Trophoblast cell (in vitro differentiated cells and primary cell): ENCODE measurements around the gene LAMC3.

Experiments used
- DNase-seq, 2 donors: peaks; one replicate each; pipeline ENCODE4 v3.0.0-alpha.2; 2016
- H2AFZ ChIP-seq: 2 replicates; pipeline ENCODE4 v1.6.1; 2013; ENCODE audit warnings: low read length, moderate library complexity, mild to moderate bottlenecking; ENCODE audit not compliant: insufficient read depth, poor library complexity
- H2AK5ac ChIP-seq: 2 replicates; pipeline ENCODE4 v1.6.1; 2013; ENCODE audit warnings: mild to moderate bottlenecking, low read length
- H2BK120ac ChIP-seq: 2 replicates; pipeline ENCODE4 v1.6.1; 2013; ENCODE audit warnings: low read length, mild to moderate bottlenecking, moderate library complexity; ENCODE audit not compliant: insufficient read depth, poor library complexity
- H2BK12ac ChIP-seq: 2 replicates; pipeline ENCODE4 v1.6.1; 2013; ENCODE audit warnings: mild to moderate bottlenecking, low read length, moderate library complexity
- H2BK5ac ChIP-seq: 2 replicates; pipeline ENCODE4 v1.6.1; 2013; ENCODE audit warnings: low read length, low read depth, moderate library complexity, mild to moderate bottlenecking; ENCODE audit not compliant: poor library complexity
- H3K14ac ChIP-seq: 2 replicates; pipeline ENCODE4 v1.6.1; 2013; ENCODE audit warnings: mild to moderate bottlenecking, low read length
- H3K18ac ChIP-seq: 2 replicates; pipeline ENCODE4 v1.6.1; 2013; ENCODE audit warnings: mild to moderate bottlenecking, low read length
- H3K23ac ChIP-seq: 2 replicates; pipeline ENCODE4 v1.6.1; 2013; ENCODE audit warnings: low read length
- H3K27ac ChIP-seq: 2 replicates; pipeline ENCODE4 v1.5.1; 2013; ENCODE audit warnings: low read depth, mild to moderate bottlenecking, inconsistent platforms, low read length, moderate library complexity
- H3K27me3 ChIP-seq: 2 replicates; pipeline ENCODE4 v1.6.1; 2013; ENCODE audit warnings: inconsistent platforms, mild to moderate bottlenecking, low read length, moderate library complexity; ENCODE audit not compliant: insufficient read depth
- H3K36me3 ChIP-seq, 2 experiments: 1 replicate in 1 of 2; 2 replicates in 1 of 2; pipeline ENCODE4 v1.6.1; 2013; ENCODE audit warnings: low read length in 2 of 2, mild to moderate bottlenecking in 2 of 2, moderate library complexity in 1 of 2; ENCODE audit not compliant: insufficient read depth in 2 of 2, control insufficient read depth in 1 of 2
- H3K4ac ChIP-seq: 2 replicates; pipeline ENCODE4 v1.6.1; 2013; ENCODE audit warnings: low read depth, mild to moderate bottlenecking, low read length, moderate library complexity
- H3K4me1 ChIP-seq, 2 experiments: 1 replicate in 1 of 2; 2 replicates in 1 of 2; pipeline ENCODE4 v1.6.1; 2013; ENCODE audit warnings: low read length in 2 of 2, mild to moderate bottlenecking in 2 of 2, moderate library complexity in 1 of 2; ENCODE audit not compliant: insufficient read depth in 2 of 2, control insufficient read depth in 1 of 2
- H3K4me2 ChIP-seq: 2 replicates; pipeline ENCODE4 v1.6.1; 2013; ENCODE audit warnings: inconsistent platforms, mild to moderate bottlenecking, low read length, moderate library complexity
- H3K4me3 ChIP-seq: 2 replicates; pipeline ENCODE4 v1.5.1; 2013; ENCODE audit warnings: mild to moderate bottlenecking, low read depth, low read length, inconsistent platforms
- H3K79me1 ChIP-seq: one replicate; pipeline ENCODE4 v1.6.1; 2013; ENCODE audit warnings: low read length
- H3K79me2 ChIP-seq: 2 replicates; pipeline ENCODE4 v1.6.1; 2013; ENCODE audit warnings: low read length, mild to moderate bottlenecking; ENCODE audit not compliant: control insufficient read depth, insufficient read depth, poor library complexity
- H3K9ac ChIP-seq: 2 replicates; pipeline ENCODE4 v1.6.1; 2013; ENCODE audit warnings: mild to moderate bottlenecking, low read length
- H3K9me3 ChIP-seq: 2 replicates; pipeline ENCODE4 v1.6.1; 2013; ENCODE audit warnings: low read depth, mild to moderate bottlenecking, control low read depth, inconsistent platforms, low read length; ENCODE audit not compliant: insufficient read depth
- H4K12ac ChIP-seq: 2 replicates; pipeline ENCODE4 v1.6.1; 2013; ENCODE audit warnings: low read depth, mild to moderate bottlenecking, low read length, moderate library complexity
- H4K8ac ChIP-seq: 2 replicates; pipeline ENCODE4 v1.6.1; 2013; ENCODE audit warnings: low read depth, mild to moderate bottlenecking, low read length, moderate library complexity
- H4K91ac ChIP-seq: one replicate; pipeline ENCODE4 v1.6.1; 2013; ENCODE audit warnings: low read depth, mild to moderate bottlenecking, low read length, moderate library complexity
- WGBS: extraction: QIAGEN DNeasy Blood & Tissue Kit; methylation state at CpG from one replicate; pipeline ENCODE4 v1.1.7; 2013; ENCODE audit warnings: missing lambda C conversion rate; ENCODE audit not compliant: insufficient read length, insufficient coverage; ENCODE audit errors: extremely low coverage; 5-methylcytosine and 5-hydroxymethylcytosine counted together

Gene LAMC3

GRCh38 chr9:131072107-131072870 lies 63.3 kb downstream of the LAMC3 start:
- no peak overlapping the region for H4K91ac ChIP-seq
- no peak overlapping the region for H4K8ac ChIP-seq
- no peak overlapping the region for H4K12ac ChIP-seq
- H3K4me1 ChIP-seq, result no peaks in the 10 kb centered on the region
- no peak overlapping the region for H3K27ac ChIP-seq
- no peaks in the 10 kb centered on the region for H3K79me1 ChIP-seq
- H3K79me2 ChIP-seq, result peaks cover 1% of the 10 kb centered on the region
- H2AK5ac ChIP-seq, result no peak overlapping the region
- no peak overlapping the region for H2BK5ac ChIP-seq
- DNase-seq, result no peak
- H3K18ac ChIP-seq, result no peak overlapping the region
- H2BK12ac ChIP-seq, result no peak overlapping the region
- H3K9me3 ChIP-seq, result peaks cover 2% of the 10 kb centered on the region
- H3K4me2 ChIP-seq, result no peak overlapping the region
- no peak overlapping the region for H3K4ac ChIP-seq
- no CpG with 5 or more reads among the region's 16 CpGs for WGBS
- H2AFZ ChIP-seq, result no peak overlapping the region
- no peak overlapping the region for H3K4me3 ChIP-seq
- H3K23ac ChIP-seq, result no peak overlapping the region
- H3K14ac ChIP-seq, result no peak overlapping the region
- H3K27me3 ChIP-seq, result no peaks in the 10 kb centered on the region
- H2BK120ac ChIP-seq, result no peak overlapping the region
- H3K9ac ChIP-seq, result no peak overlapping the region
- no peaks in the 10 kb centered on the region for H3K36me3 ChIP-seq

GRCh38 chr9:131072871-131073237 lies 63.9 kb downstream of the LAMC3 start:
- Histone ChIP-seq H3K9me3 (peaks cover 2% of the 10 kb centered on the region), H3K18ac (no peak overlapping the region), H3K79me1 (no peaks in the 10 kb centered on the region), H3K9ac (no peak overlapping the region), H3K23ac (no peak overlapping the region), H3K36me3 (no peaks in the 10 kb centered on the region), H3K4me2 (no peak overlapping the region), H2AFZ (no peak overlapping the region), H2AK5ac (no peak overlapping the region), H4K8ac (no peak overlapping the region), H3K4me3 (no peak overlapping the region), H4K91ac (no peak overlapping the region), H3K79me2 (peaks cover 1% of the 10 kb centered on the region), H2BK12ac (no peak overlapping the region), H3K27me3 (no peaks in the 10 kb centered on the region), H2BK120ac (no peak overlapping the region), H3K27ac (no peak overlapping the region), H3K4ac (no peak overlapping the region), H3K14ac (no peak overlapping the region), H3K4me1 (no peaks in the 10 kb centered on the region), H2BK5ac (no peak overlapping the region), H4K12ac (no peak overlapping the region)
- no CpG with 5 or more reads among the region's 9 CpGs for WGBS
- DNase-seq, result no peak

- Histone ChIP-seq H2AK5ac (no peak overlapping the region), H3K23ac (no peak overlapping the region), H3K79me2 (peaks cover 1% of the 10 kb centered on the region), H3K4me1 (no peaks in the 10 kb centered on the region), H4K12ac (no peak overlapping the region), H3K27me3 (no peaks in the 10 kb centered on the region), H3K4me2 (no peak overlapping the region), H3K18ac (no peak overlapping the region), H2BK5ac (no peak overlapping the region), H3K36me3 (no peaks in the 10 kb centered on the region), H4K91ac (no peak overlapping the region), H3K79me1 (no peaks in the 10 kb centered on the region), H3K14ac (no peak overlapping the region), H2BK120ac (no peak overlapping the region), H3K27ac (no peak overlapping the region), H2AFZ (no peak overlapping the region), H3K9ac (no peak overlapping the region), H3K9me3 (peaks cover 2% of the 10 kb centered on the region), H2BK12ac (no peak overlapping the region), H3K4me3 (no peak overlapping the region), H4K8ac (no peak overlapping the region), H3K4ac (no peak overlapping the region)
- DNase-seq, result no peak
- WGBS, result no CpG with 5 or more reads among the region's 15 CpGs
Observed at GRCh38 chr9:131076347-131077195, 67.6 kb downstream of the LAMC3 start.

DNA sequence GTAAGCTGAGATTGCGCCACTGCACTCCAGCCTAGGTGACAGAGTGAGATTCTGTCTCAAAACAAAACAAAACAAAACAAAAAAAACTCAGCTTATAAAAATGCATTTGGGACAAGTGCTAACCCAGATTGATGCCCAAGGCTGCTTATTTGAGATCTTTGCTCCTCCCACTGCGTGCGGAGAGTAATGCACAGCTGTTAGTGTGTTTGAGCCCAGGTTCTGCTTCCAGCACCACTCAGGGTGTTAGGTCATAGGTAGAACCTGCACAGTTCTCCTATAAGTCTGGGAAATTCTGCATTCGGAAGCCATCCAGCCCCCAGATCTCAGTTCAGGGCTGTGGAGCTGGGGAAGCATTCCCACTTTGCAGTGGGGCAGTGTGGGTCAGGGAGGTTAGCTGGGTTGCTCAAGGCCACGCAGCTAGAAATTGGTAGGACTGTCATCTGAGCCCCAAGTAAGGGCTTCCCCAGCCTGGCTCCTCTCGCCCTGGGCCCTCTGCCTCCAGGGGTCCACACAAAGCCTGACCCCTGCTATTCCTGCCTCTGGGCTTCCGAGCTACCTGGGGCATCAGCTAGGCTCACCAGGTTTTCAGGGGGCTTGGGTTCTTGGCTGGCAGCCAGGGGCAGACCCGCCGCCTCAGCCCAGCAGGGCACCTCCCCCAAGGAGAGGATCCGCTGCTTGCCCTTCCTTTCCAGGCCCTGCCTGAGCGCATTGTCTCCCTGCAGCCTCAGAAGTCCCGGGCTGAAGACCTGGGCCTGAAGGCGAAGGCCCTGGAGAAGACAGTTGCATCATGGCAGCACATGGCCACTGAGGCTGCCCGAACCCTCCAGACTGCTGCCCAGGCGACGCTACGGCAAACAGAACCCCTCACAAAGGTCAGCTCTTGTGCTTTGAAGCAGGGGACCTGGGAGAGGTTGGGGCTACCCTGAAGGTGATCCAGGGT lies 69.7 kb downstream of the LAMC3 start:
- Histone ChIP-seq H3K14ac (no peak overlapping the region), H2AK5ac (no peak overlapping the region), H3K36me3 (no peaks in the 10 kb centered on the region), H2AFZ (no peak overlapping the region), H2BK5ac (no peak overlapping the region), H3K4me3 (no peak overlapping the region), H3K18ac (no peak overlapping the region), H4K8ac (no peak overlapping the region), H2BK120ac (no peak overlapping the region), H4K12ac (no peak overlapping the region), H3K79me2 (peaks cover 1% of the 10 kb centered on the region), H3K4me2 (no peak overlapping the region), H3K27me3 (no peaks in the 10 kb centered on the region), H2BK12ac (no peak overlapping the region), H3K23ac (no peak overlapping the region), H3K4ac (no peak overlapping the region), H4K91ac (no peak overlapping the region), H3K4me1 (no peaks in the 10 kb centered on the region), H3K27ac (no peak overlapping the region), H3K9me3 (peaks cover 2% of the 10 kb centered on the region), H3K79me1 (no peaks in the 10 kb centered on the region), H3K9ac (no peak overlapping the region)
- peak; percentile 93 to 97 for DNase-seq
- no CpG with 5 or more reads among the region's 17 CpGs for WGBS
